RCC 7860 (cell line): ENCODE data around the gene FKBP4.
A peak's percentile ranks its signal among the peaks of the same experiment; 100 is the strongest.
"Not testable (repeated sequence)": the region's sequence is repeated elsewhere in the genome, so short reads cannot be mapped to it uniquely, and the experiment has no call there.

Experiments used
- DNase-seq: peaks from one replicate; pipeline ENCODE4 v3.0.0-alpha.2; 2015; ENCODE audit warnings: low spot score
- FAIRE-seq: peaks from 2 replicates; lab custom pipeline; 2012; peaks lifted over from hg19 to GRCh38; lab: Jason Lieb, UNC

FKBP4 gene

GRCh38 chr12:2794736-2795289, at the start of gene FKBP4:
TSS of gene FKBP4 (plus strand) at chr12:2794970. CDS start at chr12:2795140, 170 bp downstream.
- DNase-seq: peak; percentile 59

GRCh38 chr12:2745655-2746054, 49.1 kb upstream of the FKBP4 start:
- FAIRE-seq (no peak), DNase-seq (no peak)

More at GRCh38 chr12:2794736-2795289, at the start of gene FKBP4:
- no peak for FAIRE-seq

GRCh38 chr12:2749580-2749979, 45.2 kb upstream of the FKBP4 start:
- FAIRE-seq: no peak
- DNase-seq: no peak

- FAIRE-seq: no peak
- no peak for DNase-seq
These were observed 44.6 kb upstream of the FKBP4 start for GRCh38 chr12:2750185-2750584.

GRCh38 chr12:2751230-2751629, 43.5 kb upstream of the FKBP4 start:
- DNase-seq (no peak), FAIRE-seq (no peak)

- no peak for DNase-seq
- FAIRE-seq: no peak
These were observed 43.1 kb upstream of the FKBP4 start for GRCh38 chr12:2751686-2752085.

GRCh38 chr12:2752676-2753371, 41.9 kb upstream of the FKBP4 start:
- FAIRE-seq (no peak), DNase-seq (peak; percentile 19)

- FAIRE-seq: no peak
- DNase-seq: no peak
These were observed 41.2 kb upstream of the FKBP4 start for GRCh38 chr12:2753536-2753935.

- DNase-seq (no peak), FAIRE-seq (no peak)
These were observed 40.6 kb upstream of the FKBP4 start for GRCh38 chr12:2754208-2754607.

- DNase-seq (no peak), FAIRE-seq (no peak)
These were observed 38.0 kb upstream of the FKBP4 start for GRCh38 chr12:2756756-2757155.

GRCh38 chr12:2759733-2760132, 35.0 kb upstream of the FKBP4 start:
- DNase-seq: no peak
- no peak for FAIRE-seq

GRCh38 chr12:2764398-2764797, 30.4 kb upstream of the FKBP4 start:
- DNase-seq (no peak), FAIRE-seq (no peak)

- DNase-seq (no peak), FAIRE-seq (no peak)
These were observed 29.7 kb upstream of the FKBP4 start for GRCh38 chr12:2765052-2765451.

GRCh38 chr12:2765608-2766007, 29.2 kb upstream of the FKBP4 start:
- no peak for FAIRE-seq
- DNase-seq: no peak

GRCh38 chr12:2768224-2768961, 26.4 kb upstream of the FKBP4 start:
- DNase-seq: no peak
- no peak for FAIRE-seq

- DNase-seq (no peak), FAIRE-seq (no peak)
These were observed 24.8 kb upstream of the FKBP4 start for GRCh38 chr12:2769866-2770533.

GRCh38 chr12:2770544-2770943, 24.2 kb upstream of the FKBP4 start:
- not testable (repeated sequence) for DNase-seq, FAIRE-seq

GRCh38 chr12:2772370-2772769, 22.4 kb upstream of the FKBP4 start:
- FAIRE-seq (no peak), DNase-seq (no peak)

- DNase-seq (no peak), FAIRE-seq (no peak)
These were observed 21.4 kb upstream of the FKBP4 start for GRCh38 chr12:2773199-2773875.

- FAIRE-seq: no peak
- no peak for DNase-seq
These were observed 19.3 kb upstream of the FKBP4 start for GRCh38 chr12:2775431-2775830.
